GM18519 (cell line): ENCODE results near the gene CHRNB2.

ENCODE experiments used
- ATAC-seq: cut with Tn5 transposase; IDR thresholded peaks from one replicate; pipeline ENCODE4 v1.9.1; 2021; ENCODE audit warnings: mild to moderate bottlenecking, moderate library complexity; ENCODE audit not compliant: unreplicated experiment, low FRiP score

Gene CHRNB2

DNA sequence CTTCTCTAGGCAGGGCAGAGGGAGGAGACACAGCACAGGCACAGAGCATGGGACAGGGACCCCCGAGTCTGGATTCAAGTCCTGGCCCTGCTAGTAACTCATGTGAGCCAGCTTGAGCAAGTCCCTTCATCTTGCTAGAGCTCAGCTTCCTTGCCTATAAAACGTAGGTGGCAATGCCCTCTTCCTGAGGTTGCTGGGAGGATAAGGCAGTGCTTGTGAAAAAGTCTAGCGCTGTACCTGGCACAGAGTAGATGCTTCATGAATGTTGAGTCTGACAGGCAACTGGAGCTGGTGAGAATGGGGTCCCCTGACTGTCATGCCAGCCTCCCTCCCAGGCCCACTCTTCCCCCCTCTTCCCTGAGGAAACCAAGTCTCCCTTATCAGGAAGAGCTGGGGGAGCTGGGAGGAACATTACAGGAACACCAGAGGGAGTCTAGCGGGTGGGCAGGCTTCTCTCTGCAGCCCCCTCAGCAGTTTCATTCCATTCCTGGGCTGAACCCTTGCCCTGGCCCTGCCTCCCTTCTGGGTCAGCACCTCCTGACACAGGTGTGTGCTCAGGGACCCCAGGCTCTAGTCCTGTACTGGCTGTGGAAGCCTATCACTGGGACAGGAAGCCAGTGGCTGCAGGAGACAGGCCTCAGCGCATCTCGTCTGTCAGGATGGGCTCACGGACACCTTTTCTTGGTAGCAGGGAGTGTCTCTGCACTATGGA lies 9.9 kb downstream of the CHRNB2 start:
- ATAC-seq: no peak

DNA sequence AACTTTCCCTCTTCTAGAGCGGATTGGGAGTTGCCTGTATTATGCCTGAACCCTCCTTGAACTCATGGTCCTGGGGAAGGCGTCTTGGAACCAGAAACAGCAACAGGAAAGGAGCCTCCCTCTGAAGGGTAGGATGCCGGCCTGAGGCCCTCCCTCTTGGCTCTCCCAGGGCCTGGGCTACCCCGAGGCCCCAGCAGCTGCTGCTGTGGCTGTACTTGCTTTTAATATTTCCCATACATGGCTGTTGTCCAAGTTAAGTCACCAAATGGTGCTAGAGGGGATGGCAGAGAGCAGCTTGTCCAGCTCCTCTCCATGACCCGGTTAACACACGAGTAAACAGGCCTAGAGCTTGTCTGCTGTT lies 10.5 kb downstream of the CHRNB2 start:
- ATAC-seq: no peak

DNA sequence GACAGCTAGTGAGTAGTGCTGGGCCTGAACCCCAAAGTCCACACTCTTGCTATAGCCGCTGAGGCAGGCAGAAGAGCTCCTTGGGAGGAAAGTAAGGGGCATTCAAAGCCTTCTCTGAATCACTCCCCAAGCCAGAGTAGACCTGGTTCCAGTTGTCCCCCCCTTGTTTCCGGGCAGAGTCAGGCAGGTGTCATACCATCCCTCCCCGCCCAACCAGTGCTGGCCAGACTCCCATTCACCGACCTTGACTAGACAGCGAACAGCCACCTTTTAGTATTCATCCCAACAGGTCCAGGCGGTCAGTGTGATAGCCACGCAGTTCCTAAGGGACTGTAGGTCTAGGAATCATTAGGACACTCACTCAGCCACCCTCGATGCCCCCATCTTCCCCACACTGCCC lies 11.8 kb downstream of the CHRNB2 start:
- ATAC-seq: no peak

DNA sequence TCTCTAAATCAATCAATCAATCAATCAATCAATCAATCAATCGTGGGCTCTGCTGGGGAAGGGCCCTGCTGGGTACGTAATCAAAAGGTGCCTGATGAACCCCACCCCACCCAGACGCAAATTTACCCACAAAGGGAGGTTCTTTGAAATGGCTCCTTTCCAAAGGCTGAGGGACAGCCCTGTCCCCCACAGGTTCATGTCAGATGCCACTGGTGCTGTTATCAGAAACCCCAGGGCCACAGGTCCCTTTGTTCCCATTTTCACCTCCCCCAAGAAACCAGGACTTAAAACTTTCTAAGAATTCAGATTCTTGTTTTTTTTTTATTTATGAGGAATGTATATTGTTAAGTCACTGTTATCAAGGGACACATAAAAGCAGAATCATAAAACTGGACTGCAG lies 14.2 kb downstream of the CHRNB2 start:
- no peak for ATAC-seq

DNA sequence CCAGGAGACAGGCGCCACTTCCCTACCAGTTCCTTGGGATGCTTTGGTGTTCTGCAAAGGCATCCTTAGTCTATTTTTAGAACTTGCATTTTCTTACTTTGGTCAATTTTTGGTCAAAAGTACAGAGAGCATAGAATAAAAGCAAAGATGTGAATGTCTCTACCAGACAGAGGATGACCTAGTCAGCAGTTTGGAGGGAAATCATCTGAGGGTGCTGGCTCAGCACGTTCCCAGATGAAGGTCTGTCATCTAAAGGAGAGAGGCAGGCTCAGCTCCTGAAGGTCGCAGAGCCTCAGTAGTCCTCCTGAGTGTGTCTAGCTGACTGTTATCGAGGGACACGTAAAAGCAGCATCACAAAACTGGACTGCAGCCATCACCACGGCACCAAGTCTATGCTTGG lies 15.3 kb downstream of the CHRNB2 start:
- no peak for ATAC-seq

DNA sequence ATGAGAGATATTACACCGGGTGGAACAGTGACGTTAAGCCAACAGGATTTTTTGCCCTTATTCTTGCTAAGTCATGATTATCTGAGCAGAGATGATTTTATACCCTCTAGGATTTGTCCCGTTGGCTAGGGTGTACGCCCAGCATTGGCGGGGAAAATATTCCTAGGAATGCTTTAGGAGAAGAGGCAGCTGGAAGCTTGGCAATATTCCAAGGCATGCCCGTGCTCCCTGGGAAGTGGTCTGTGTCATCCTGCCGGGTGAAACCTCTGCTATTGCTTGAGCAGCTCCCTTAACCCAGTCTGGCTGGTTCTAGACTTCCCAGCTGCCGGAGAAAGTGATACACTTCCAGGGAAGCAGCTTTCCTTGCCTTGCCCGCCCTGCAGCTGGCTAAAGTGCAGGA lies 16.2 kb downstream of the CHRNB2 start:
- no peak for ATAC-seq

DNA sequence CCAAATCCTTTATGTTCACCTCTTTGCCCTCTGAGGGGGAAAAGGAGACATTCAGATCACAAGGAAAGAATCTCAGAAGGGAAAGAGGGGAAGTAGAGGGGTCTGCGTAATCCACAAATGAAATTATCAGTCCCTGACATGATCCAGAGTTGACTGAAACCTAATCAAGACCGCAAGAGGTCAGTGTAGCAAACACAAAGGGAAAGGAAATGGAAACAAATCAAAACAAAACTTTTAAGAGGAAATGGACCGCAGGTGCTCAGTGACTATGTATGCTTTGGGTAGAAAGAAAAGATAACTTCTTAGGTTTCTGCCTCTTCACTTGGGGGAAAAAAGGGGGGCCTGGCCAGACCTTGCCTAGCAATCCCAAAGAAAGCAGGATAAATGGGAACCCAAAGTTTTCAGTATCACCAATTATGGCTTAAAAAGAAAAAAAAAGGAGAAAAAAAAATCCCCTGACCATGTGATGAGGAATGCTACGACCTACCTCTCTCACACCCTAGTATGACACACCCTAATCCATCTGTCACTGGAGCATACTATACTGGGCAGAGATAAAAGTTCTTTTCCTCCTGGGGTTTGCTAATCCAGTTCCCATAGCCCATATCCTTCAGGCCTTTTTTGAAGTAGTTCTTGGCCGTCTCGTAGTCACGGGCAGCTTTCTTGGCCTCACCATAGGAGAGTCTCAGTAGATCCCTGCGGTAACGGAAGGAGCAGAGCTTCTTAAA lies 16.9 kb downstream of the CHRNB2 start:
- no peak for ATAC-seq

DNA sequence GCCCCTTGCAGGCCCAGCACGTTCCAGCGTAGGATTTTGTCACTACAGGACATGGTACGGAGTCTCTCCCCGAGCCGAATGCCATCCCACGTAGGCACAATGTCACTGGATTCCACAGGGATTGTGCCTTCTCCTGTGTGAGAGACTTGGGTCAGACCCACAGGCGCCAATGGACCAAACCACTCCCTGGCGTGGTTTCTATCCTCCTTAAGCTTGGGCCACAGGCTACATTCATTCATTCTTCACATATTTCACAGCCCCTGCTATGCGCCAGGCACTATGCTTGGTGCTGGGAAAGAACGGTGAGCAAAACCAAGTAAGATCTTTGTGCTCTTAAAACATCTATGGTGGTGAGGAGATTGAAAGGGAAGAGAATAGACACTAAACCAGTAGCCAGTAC lies 18.7 kb downstream of the CHRNB2 start:
- no peak for ATAC-seq

DNA sequence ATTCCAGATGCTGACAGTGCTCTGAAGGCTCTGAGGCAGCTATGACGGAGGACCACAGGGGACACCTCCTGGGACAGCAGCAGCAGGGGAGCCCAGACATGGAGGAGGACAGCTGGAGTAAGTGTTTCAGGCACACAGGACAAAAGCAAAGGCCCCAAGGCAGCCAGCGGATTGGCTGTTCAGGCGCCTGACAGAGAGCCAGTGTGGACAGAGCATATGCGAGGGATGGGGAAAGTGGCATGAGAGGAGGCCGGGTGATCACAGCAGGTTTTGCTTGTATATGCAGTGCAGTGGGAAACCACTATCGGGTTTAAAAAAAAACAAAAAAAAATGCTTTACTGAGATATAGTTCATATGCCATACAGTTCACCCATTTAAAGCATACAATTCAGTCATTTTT lies 19.1 kb downstream of the CHRNB2 start:
- no peak for ATAC-seq

DNA sequence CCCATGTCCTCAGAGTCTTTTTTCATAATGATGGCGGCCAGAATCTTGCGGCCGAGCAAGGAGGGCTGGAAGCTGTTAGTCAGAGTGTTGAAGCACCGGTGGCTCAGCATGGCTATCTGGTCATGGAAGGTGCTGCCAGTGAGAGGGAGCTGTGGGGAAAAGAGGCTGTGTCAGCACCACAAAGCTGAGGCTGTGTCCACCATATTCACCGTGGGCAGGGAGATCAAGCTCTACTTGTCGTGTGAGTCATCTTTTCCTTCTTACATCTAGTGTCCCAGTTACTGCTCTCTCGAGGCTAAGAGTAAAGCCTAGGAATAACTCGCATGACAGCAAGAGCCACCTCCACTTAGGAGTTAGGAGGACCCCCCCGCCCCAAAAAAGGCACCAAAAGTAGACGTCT lies 22.2 kb downstream of the CHRNB2 start:
- no peak for ATAC-seq

DNA sequence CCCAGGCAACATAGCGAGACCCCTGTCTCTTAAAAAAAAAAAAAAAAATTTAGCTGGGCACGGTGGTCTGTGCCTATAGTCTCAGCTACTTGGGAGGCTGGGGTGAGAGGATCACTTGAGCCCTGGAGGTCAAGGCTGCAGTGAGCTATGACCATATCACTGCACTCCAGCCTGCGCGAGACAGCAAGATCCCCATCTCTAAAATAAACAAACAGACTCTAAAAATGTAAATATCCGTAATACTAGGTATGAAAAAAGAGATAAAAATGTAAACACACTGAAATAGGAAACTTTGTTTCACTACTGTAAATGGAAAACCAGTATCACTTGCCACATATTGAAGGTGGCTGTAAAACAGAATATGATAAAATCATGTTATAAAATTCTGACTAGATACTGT lies 23.2 kb downstream of the CHRNB2 start:
- no peak for ATAC-seq

DNA sequence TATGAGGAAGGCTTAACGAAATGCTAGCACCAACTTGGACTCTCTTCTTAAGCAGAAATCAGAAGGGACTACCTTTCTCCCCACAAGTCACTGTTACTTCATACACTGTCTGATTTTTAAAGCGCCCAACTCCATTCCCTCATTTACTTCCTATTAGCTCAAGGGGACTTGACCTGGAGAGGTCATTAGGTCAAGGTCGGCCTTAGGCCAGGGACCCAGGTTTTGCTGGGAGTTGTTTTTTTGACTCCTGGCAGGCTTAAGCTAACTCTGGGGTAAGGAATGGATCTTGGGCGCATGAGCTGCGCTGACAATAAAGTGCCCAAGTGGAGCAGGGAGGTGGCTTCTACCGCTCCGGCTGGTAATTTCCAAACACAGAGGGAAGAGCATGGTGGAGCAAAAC lies 23.6 kb downstream of the CHRNB2 start:
- ATAC-seq: no peak

DNA sequence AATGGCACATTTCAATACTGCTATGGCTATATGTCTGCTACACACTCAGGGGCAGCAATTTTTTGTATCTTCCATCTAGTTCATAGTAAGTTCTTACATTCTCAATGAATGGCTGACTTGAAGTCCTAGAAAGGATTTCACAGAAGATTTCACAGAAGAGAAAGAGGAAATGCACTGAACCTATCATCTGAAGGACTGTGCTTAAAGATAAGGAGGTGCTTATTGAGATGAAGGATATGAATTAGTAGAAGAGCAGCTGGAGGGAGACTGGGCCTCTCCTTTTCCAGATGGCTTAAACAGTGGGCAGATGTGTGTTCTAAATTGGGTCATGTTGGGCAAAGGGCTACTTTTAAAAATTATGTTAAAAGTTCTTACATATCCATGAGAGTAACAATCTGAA lies 25.8 kb downstream of the CHRNB2 start:
- no peak for ATAC-seq

DNA sequence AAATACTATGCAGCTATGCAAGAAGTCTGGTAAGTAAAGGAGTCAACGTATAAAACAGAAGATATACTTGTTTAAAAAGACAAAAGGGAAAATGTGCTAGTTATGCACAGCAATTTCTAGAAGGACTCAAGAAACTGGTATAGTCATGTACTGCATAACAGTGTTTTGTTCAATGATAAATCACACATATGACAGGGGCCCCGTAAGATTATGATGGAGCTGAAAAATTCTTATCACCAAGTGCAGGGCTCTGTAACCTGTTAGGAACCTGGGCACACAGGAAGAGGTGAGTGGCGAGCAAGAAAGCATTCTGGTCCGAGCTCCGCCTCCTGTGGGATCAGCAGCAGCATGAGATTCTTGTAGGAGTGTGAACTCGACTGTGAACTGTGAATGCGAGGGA lies 27.2 kb downstream of the CHRNB2 start:
- ATAC-seq: no peak

DNA sequence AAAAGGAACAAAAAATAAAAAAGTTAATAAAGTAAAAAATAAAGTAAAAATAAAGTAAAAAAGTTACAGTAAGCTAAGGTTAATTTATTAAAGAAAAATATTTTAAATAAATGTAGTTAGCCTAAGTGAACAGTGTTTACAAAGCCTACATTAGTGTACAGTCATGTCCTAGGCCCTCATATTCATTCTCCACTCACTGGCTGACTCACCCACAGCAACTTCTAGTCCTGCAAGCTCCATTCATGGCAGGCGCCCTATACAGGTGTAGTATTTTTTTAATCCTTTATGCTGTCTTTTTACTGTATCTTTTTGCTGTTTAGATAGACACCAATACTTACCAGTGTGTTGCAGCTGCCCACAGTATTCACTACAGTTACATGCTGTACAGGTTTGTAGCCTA lies 28.0 kb downstream of the CHRNB2 start:
- no peak for ATAC-seq

DNA sequence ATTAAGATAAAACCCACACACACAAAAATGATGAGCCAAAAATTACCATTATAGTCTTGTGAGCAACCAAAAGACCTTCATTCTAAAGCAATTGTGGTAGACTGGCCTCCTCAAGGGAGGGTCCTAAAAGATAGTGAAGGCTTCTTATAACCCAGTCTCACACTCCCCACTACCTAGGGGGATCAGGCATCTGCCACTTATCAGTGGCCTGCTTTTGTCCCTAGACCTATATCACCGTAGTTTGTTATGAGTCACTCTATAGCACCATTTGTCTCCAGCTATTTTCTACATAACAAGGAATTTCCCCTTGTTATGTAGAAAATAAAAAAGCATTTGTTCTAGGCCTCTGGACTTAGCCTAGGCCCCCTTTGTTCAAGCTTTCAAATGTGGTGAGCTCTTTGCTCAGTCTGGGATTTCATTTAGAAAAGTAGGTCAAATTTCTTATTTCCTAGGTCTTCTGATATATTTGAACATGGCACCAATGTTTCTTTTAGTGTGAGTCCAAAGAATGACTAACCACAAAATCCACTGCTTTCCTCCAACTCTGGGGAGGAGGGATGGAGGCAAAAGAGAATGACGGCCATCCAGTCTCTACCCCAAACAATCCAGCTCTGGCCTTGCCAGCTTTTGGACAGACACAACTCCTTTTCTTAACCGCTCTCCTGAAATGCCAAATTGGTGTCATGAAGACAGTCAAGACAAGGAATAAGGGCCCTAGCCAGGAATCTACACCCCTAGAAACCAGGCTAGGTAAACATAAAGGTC lies 31.5 kb downstream of the CHRNB2 start:
- ATAC-seq: no peak

DNA sequence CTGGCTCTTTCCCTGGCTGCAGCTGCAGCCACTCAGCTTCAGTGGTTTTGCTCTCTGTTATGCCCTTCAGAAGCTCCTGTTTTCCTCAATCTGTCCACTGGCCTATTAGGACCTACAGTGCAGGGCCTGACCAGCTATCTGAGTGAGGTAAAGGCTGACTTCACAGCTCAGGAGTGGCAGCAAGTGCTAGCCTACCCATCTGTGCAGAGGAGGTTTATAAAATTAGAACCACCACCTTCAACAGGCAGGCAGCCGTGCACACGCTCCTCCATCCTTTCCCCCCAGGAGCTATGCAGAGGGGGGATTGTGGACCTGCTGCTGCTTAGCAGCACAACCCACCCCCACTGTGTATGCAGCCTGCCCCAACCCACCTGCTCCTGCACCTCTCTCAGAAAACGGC lies 32.1 kb downstream of the CHRNB2 start:
- ATAC-seq: no peak

DNA sequence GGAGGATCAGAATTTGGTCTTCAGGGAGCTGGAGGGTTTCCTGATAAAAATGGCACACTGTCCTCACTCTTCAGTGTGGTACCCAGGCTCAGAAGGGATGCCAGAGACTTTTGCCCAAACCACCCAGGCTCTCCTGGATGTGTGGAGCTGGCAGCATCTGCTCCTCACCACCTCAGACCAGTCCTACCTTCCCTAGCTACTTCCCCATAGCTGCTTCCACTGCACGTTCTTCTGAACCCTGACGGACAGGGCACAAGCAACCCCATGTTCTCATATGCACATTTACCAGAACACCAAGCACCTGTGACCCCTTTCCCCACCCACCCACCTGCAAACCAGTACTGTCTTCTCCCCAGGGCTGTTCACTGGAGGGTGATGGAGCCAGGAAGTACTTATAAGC lies 35.7 kb downstream of the CHRNB2 start:
- ATAC-seq: no peak

DNA sequence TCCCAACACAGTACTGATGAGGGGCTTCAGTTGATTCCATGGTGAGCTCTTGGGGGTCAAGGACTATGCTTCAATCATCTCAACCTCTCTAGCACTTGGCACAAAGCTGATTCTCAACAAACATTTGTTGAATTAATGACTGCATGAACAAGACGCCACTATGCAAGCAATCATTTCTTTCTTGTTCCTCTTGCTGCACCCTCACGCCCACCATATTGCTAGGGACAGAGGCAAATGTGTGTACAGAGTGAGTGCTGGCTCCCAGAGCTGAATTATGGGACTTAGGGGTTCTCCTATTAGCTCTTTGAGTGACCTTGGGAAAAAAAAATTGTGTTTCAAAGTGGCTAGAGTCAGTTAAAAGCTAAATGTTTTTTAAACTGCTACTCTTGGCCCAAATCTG lies 38.0 kb downstream of the CHRNB2 start:
- ATAC-seq: no peak

DNA sequence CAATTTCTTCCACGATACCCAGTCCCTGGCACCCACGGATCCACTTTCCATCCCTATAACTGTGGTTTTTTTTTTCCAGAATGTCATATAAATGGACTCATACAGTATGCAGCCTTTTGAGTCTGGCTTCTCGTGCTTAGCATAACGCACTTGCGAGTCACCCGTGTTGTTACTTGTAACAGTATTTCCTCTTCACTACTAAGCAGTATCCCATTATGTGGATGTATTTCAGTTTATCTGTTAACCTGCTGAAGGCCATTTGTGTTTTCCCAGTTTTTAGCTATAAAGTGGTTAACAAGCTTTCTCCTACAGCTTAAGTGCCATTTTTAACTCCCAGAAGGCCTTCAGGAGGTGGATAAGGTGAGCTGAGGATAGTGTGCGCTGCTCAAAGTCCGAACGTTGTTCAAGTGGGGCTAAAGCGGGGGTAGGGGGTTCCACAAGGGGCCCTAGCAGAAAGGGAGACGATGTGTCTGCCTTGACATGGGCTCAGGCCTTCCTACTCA lies 39.6 kb downstream of the CHRNB2 start:
- no peak for ATAC-seq

DNA sequence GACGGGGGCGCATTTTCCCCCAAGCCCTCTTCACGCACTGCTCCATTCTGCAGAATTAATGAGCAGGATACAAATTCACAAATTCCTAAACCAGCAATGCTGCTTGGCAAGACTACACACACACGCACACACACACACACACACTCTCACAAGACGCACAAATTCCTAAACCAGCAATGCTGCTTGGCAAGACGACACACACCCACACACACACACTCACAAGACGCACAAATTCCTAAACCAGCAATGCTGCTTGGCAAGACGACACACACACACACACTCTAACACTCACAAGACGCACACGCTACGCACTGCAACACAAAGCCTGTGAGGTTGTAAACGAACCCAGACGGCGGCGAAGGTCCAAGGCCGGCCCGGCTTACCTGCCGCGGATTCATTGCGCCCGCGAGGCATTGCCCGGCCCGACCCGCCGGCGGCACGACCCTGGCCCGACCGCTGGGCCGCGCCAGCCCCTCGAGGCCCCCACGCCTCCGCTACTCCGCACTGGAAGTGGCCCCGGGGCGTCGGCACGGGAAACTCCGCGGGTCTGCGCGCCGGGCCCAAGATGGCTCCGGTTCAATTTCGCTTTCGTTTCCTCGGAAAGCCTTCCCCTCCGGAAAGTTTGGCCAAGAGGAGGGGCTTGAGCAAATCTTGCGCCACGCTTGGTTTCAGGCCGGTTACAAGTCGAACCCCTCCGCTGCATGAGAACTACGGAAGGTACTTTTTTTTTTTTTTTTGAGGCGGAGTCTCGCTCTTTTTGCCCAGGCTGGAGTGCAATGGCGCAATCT lies 40.2 kb downstream of the CHRNB2 start, which contains the start of gene ADAR:
Gene ADAR (minus strand): TSS at position 578 of the 788 bp plus-strand sequence. CDS start 180 bp downstream, at position 398.
- peak; percentile 44 for ATAC-seq
